ENCODE results near the gene STK35. TPM values are rescaled to one million over a fixed set of nuclear protein-coding genes. Genes with fewer than 3 reads are reported as not detected.

The STK35 gene
- total and polyA plus RNA-seq, 9 of the 15 experiments (the other 6 are each of a cell fraction or from before 2014, with no cell fraction given), result 1.0 to 11.0 (median 6.3) TPM

GRCh38 chr20:2137552-2138201, 36.0 kb downstream of the STK35 start:
- 88% methylated on average over 8 of the region's 11 CpGs for WGBS (ENCODE audit: insufficient coverage, low coverage, missing lambda C conversion rate)
- Histone ChIP-seq H3K4me3 (no peak overlapping the region), H3K79me2 (ENCODE audit: control insufficient read depth, insufficient read depth, low read length) (no peaks in the 10 kb centered on the region), H3K9me1 (ENCODE audit: control insufficient read depth, insufficient read depth, low read length) (no peaks in the 10 kb centered on the region), H3K9ac (ENCODE audit: insufficient read depth in 1 of 2, low read depth in 2 of 2, low read length in 2 of 2) (no peak overlapping the region), H2AFZ (ENCODE audit: low read depth, low read length) (no peak overlapping the region), H3K4me2 (ENCODE audit: insufficient read depth, low read length) (no peak overlapping the region), H3K9me3 (replicated peaks; ENCODE audit: control insufficient read depth, insufficient read depth, low read depth, low read length) (no peaks in the 10 kb centered on the region), H3K27me3 (ENCODE audit: control insufficient read depth in 2 of 2, insufficient read depth in 2 of 2, low read length in 2 of 2) (no peaks in the 10 kb centered on the region), H3K36me3 (ENCODE audit: control insufficient read depth, insufficient read depth, low read length) (no peaks in the 10 kb centered on the region), H3K4me1 (replicated peaks in 1 of 2; ENCODE audit: control insufficient read depth in 2 of 2, insufficient read depth in 2 of 2, low read length in 2 of 2) (no peaks in the 10 kb centered on the region; a peak in 1 of 5 replicates), H3K27ac (ENCODE audit: extremely low read depth, low read depth, low read length) (no peak overlapping the region), H4K20me1 (replicated peaks; ENCODE audit: control insufficient read depth, insufficient read depth, low read length) (peaks cover 17% of the 10 kb centered on the region)
- no peak for DNase-seq (ENCODE audit: extremely low read depth in 1 of 4, low spot score in 3 of 4)
- in situ Hi-C loops (cut with MboI), result no loop called here
- ChIA-PET POLR2A (interaction anchor here (0.9 to 1.6 kb wide), 2 partner anchors 10 to 12 kb away, joined by 3 read pairs; no protein-coding TSS in a partner anchor), CTCF (ENCODE audit: low intra/inter-chr PET ratio) (no interaction called here)
- intact Hi-C loops (cut with micrococcal nuclease), result no loop called here
- TF ChIP-seq ZNF586 (CRISPR knock-in tag; conservative IDR thresholded peaks at IDR 0.05) (no peak), NR1H2 (CRISPR knock-in tag; IDR thresholded peaks at IDR 0.05) (no peak), HNRNPLL (IDR thresholded peaks at IDR 0.05; ENCODE audit: low read depth, low read length, poor library complexity, severe bottlenecking) (no peak), RBM25 (IDR thresholded peaks at IDR 0.05; ENCODE audit: low read depth, low read length, severe bottlenecking) (peak; percentile 7)
- FAIRE-seq, result no peak
- ATAC-seq, result no peak
- no TSS peak for BruUV-seq (replicated peaks)

GRCh38 chr20:2138396-2138795, 36.8 kb downstream of the STK35 start:
- BruUV-seq (replicated peaks), result no TSS peak
- Histone ChIP-seq H3K79me2 (ENCODE audit: control insufficient read depth, insufficient read depth, low read length) (no peaks in the 10 kb centered on the region), H3K9me1 (ENCODE audit: control insufficient read depth, insufficient read depth, low read length) (no peaks in the 10 kb centered on the region), H2AFZ (ENCODE audit: low read depth, low read length) (no peak overlapping the region), H3K27ac (ENCODE audit: extremely low read depth, low read depth, low read length) (no peak overlapping the region), H3K36me3 (ENCODE audit: control insufficient read depth, insufficient read depth, low read length) (no peaks in the 10 kb centered on the region), H3K4me1 (replicated peaks in 1 of 2; ENCODE audit: control insufficient read depth in 2 of 2, insufficient read depth in 2 of 2, low read length in 2 of 2) (no peaks in the 10 kb centered on the region; a peak in 1 of 5 replicates), H3K9ac (ENCODE audit: insufficient read depth in 1 of 2, low read depth in 2 of 2, low read length in 2 of 2) (no peak overlapping the region), H3K4me2 (ENCODE audit: insufficient read depth, low read length) (no peak overlapping the region), H4K20me1 (replicated peaks; ENCODE audit: control insufficient read depth, insufficient read depth, low read length) (peaks cover 13% of the 10 kb centered on the region), H3K4me3 (no peak overlapping the region), H3K9me3 (replicated peaks; ENCODE audit: control insufficient read depth, insufficient read depth, low read depth, low read length) (no peaks in the 10 kb centered on the region), H3K27me3 (ENCODE audit: control insufficient read depth in 2 of 2, insufficient read depth in 2 of 2, low read length in 2 of 2) (no peaks in the 10 kb centered on the region)
- no peak for DNase-seq (ENCODE audit: extremely low read depth in 1 of 4, low spot score in 3 of 4)
- ATAC-seq, result no peak
- WGBS (ENCODE audit: insufficient coverage, low coverage, missing lambda C conversion rate), result 69% methylated on average over 2 of the region's 2 CpGs
- CTCF ChIA-PET (ENCODE audit: low intra/inter-chr PET ratio), result no interaction called here
- in situ Hi-C loops (cut with MboI), result no loop called here
- POLR2A ChIA-PET, result interaction anchor here (0.9 kb wide), 1 partner anchor 11 kb away, joined by 3 read pairs; no protein-coding TSS in a partner anchor
- intact Hi-C loops (cut with micrococcal nuclease), result no loop called here
- no peak for FAIRE-seq
- TF ChIP-seq ZNF165 (CRISPR knock-in tag; IDR thresholded peaks at IDR 0.05; ENCODE audit: borderline replicate concordance) (no peak), ZSCAN32 (CRISPR knock-in tag; IDR thresholded peaks at IDR 0.05) (no peak), HDAC3 (IDR thresholded peaks at IDR 0.05; ENCODE audit: borderline replicate concordance, partially characterized antibody) (no peak)
- TF ChIP-seq, protein P1, sequence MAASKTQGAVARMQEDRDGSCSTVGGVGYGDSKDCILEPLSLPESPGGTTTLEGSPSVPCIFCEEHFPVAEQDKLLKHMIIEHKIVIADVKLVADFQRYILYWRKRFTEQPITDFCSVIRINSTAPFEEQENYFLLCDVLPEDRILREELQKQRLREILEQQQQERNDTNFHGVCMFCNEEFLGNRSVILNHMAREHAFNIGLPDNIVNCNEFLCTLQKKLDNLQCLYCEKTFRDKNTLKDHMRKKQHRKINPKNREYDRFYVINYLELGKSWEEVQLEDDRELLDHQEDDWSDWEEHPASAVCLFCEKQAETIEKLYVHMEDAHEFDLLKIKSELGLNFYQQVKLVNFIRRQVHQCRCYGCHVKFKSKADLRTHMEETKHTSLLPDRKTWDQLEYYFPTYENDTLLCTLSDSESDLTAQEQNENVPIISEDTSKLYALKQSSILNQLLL (CRISPR knock-in tag; IDR thresholded peaks at IDR 0.05; ENCODE audit: borderline replicate concordance), result no peak
